ENCODE data around the gene KRTAP10-9.
"Not testable (repeated sequence)": the region's sequence is repeated elsewhere in the genome, so short reads cannot be mapped to it uniquely, and the experiment has no call there.

Gene KRTAP10-9

DNA sequence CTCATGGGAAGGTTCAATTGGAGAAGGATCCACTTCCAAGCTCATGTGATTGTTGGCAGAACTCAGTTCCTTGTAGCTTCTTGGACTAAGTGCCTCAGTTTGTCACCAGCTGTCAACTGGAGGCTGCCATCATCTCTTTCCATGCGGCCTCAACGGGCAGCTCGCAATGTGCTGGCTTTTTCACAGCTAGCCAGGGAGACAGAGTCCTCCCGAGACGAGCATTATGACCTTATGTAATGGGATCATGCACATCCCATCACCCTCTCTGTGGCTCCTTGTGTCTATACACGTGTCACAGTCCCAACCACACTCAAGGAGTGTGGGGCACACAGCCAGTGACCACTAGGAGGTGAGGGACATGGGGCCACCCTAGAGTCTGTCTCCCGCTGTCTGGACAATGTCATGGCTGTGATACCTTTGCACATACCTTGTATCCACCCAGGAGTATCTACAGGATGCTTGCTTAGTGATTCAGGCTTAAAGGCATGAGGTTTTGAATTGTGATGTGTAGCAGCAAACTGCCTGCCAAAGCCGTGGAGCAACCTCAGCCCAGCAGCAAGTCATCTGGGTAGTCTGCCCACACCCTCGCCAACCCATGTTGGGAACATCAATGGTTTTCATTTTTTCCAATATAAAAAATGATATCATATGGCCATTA, 30.7 kb upstream of the KRTAP10-9 start:
- no peak for DNase-seq

DNA sequence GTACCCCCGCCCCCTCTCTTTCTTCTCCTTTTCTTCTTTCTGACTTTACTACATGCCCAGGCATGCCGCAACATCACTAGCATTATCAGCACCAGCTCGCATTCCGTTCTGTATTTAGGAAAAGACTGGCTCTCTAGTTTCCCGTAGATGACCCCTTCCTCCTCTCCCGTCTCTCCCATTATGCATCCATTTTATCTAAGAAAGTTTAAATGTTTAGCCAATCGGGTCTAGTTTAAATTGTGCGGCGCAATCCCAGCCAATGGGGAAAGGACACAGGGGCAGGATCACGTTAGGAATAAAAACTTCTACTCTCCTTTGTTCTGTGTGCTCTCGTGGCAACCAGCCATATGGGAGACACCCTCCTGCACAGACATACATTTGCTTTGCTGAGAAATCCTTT, 28.8 kb upstream of the KRTAP10-9 start:
- DNase-seq, result no peak

DNA sequence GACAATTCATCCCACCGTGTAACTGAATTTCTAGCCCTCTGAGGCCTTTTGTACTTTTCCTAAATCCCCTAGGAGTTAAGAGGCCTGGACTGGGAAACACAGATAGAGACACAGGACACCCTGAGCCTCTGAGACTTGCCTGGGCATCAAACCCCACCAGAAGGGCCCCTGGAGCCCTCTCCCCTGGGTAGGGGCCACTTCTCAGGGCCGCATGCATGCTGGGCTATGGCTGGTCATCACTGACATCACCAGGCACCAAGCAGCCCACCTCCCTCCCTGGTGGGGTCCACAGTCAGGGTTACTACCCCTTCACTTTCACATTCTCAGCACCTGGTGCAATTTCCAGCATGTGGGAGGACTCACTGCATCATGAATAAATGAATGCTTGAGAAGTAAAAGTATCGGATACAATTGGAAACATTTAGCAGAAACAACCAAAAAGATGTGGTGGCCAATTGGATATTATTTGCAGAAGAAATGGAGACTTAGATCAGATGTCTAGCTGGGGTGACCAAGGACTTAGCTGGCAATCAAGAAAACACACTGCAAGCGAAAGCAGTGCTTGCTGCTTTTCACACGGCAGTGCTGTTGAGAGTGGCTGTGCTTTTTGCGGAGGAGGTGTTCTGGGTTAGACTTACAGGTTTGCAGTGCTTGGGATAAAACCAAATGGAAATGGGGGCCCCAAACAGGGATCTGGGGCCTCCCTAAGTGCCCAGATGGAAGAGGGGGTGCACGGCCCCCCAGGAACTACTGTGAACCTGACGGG, 27.4 kb upstream of the KRTAP10-9 start:
- no peak for DNase-seq

DNA sequence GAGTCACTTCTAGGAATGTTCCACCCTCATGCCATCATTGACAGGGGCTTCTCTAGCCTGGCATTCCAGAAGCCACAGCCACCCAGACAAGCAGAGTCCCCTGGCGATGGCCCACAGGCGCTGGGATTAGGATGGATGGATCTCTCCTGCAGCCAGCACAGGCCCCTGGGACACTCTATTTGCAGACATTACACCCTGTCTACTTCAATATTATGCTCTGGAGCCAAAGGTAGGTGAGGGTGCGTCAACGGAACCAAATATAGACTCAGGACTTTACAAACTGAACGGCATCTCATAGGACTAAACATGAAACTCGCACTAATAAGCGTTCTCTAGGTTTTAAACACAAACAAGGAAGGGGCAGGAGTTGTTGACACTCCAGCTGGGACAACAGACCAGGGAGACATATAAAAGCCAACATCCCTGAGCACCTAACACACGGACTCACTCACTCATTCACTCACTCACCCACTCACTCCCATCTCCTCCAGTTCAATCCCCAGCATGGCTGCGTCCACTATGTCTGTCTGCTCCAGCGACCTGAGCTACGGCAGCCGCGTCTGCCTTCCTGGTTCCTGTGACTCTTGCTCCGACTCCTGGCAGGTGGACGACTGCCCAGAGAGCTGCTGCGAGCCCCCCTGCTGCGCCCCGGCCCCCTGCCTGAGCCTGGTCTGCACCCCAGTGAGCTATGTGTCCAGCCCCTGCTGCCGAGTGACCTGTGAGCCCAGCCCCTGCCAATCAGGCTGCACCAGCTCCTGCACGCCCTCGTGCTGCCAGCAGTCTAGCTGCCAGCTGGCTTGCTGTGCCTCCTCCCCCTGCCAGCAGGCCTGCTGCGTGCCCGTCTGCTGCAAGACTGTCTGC, 26.5 kb upstream of the KRTAP10-9 start, which contains the start of gene KRTAP10-7:
Gene KRTAP10-7 (plus strand): TSS at position 480 of the 861 bp plus-strand sequence. CDS start 25 bp downstream, at position 505.
- DNase-seq, result not testable (repeated sequence)

DNA sequence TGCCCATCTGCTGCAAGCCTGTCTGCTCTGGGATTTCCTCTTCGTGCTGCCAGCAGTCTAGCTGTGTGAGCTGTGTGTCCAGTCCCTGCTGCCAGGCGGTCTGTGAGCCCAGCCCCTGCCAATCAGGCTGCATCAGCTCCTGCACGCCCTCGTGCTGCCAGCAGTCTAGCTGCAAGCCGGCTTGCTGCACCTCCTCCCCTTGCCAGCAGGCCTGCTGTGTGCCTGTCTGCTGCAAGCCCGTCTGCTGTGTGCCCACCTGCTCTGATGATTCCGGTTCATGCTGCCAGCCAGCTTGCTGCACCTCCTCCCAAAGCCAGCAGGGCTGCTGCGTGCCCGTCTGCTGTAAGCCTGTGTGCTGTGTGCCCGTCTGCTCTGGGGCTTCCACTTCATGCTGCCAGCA, 25.8 kb upstream of the KRTAP10-9 start:
- not testable (repeated sequence) for DNase-seq

DNA sequence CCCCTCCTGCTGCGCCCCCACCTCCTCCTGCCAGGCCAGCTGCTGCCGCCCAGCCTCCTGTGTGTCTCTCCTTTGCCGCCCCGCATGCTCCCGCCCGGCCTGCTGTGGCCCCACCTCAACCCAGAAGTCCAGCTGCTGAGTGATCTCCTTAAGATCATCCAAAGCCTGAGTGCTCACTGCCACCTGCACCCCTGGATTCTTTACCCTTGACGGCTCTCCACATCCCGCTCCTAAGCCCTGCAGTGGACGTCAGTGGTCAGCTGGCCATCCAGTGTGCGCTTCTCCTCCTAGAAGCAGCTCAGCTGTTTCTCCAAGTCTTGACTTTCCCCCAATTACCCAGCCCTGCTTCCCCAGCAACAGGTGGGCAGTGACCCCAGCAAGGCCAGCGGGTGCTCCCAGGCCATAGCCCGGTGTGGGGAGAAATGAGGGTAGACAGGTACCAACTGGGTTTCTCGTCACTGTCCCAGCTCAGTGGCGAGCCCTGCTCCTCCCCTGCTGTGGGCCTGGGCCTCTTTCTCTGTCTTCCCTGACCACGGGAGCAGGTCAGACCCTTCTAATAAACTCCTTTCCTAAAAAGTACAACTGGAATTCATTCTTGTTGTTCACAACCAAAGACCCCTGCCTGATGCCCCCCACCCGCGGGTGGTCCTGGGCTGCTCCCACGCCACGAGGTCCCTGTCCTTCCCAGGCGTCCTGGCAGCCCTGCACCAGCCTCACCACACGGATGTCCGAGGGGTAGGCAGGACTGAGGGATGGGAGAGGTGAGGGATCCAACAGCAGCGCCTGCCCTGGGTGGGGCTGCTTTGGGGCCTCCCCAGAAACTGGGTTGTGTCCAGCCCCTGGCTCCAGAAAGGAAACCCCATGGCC, 25.1 kb upstream of the KRTAP10-9 start:
- DNase-seq, result no peak

DNA sequence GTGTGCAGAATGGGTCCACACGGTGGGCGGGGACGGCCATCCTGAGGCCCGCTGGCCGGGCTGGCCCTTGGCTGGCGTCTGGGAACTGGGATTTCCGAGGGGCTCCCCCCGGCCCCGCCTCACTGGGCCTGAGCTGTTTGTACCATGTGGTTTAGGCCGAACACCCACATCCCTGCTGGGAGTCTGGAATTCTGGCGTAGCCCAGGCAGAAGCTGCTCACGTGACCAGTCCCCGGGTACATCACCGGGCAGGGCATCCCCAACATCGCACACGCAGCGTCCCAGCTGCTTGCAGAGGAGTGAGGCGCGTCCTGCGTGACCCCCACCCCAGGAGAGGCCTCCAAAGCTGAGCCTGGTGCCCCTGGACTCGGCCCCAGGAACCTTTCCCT, 24.4 kb upstream of the KRTAP10-9 start:
- DNase-seq, result no peak

DNA sequence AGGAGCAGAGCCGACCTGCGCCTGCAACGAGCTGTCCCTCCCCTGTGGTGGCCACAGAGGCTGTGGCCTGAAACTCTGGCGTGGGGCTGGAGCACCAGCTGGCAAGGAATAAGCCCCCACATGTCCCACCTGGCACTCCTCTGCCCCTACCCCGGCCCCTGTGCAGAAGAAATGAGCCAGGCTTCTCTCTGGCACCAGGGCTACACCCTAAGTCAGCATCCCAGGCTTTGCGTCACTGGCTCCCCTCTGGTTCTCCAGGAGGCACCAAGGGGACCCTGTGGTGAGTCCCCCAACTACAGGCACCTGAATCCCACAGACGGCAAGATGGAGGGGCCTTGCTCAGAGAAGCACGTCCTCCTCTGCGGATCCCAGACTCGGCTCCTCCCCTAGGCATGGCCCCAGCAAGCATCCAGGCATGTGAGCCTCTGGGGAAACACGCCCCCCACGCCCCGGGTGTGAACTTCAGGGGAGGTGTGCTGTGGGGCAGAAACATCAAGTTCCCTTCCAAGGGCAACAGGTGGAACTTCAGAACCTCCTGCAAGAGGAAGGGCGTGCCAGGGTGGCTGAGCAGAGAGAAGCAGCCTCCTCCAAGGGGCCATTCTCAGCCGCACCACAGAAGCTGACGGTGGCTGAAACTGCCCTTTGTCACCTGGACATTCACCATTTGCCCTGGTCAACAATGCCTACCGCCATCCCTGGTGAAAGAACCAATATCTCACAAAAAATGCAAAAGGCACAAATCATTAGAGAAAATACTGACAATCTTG, 23.6 kb upstream of the KRTAP10-9 start:
- DNase-seq, result no peak

DNA sequence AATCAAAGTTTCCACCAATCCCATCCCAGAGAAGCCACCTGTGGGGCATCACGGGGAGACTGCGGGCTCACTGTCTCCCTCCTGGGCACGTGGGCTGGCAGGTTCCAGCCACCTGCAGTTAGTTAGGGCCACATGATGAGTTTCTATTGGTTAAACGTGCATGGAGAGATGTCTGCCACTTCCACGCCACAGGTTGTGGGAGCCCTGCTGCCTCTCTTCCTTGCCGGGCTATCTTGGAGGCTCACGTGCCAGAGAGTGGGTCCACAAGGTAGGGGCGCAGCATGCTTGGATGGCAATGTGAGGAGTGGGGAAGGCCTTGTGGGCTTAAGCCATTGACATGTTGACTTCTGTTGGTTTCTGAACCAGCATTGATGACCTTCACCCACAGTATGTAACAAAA, 23.0 kb upstream of the KRTAP10-9 start:
- no peak for DNase-seq

DNA sequence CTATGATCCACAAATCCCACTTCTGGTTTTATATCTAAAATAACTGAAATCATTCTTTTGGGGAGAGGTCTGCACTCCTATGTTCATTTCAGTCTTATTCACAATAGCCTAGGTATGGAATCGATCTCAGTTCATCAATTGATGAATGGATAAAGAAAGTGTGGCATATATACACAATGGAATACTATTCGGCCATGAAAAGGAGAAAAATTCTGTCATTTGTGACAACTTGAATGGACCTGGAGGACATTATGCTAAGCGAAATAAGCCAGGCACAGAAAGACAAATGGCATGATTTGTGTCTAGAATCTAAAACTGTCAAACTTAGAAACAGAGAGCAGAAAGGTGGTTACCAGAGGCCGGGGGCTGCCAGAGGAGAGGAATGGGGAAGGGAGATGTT, 20.4 kb upstream of the KRTAP10-9 start:
- no peak for DNase-seq

DNA sequence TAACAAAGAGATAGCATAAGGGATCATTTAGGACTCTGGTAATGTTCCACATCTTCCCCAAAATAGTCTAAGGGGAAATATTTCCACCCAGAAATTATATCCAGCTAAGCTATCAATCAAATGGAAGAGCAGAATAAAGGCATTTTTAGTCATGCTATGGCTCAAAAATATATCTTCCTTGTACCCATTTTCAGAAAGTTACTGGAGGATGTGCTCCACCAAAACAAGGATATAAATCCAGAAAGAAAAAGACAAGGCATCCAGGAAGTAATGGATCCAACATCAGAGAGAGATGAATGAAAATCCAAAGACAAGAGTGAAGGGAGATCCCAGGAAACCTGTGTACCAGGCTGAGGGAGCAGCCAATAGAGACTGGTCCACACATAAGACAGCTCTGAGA, 17.7 kb upstream of the KRTAP10-9 start:
- no peak for DNase-seq

DNA sequence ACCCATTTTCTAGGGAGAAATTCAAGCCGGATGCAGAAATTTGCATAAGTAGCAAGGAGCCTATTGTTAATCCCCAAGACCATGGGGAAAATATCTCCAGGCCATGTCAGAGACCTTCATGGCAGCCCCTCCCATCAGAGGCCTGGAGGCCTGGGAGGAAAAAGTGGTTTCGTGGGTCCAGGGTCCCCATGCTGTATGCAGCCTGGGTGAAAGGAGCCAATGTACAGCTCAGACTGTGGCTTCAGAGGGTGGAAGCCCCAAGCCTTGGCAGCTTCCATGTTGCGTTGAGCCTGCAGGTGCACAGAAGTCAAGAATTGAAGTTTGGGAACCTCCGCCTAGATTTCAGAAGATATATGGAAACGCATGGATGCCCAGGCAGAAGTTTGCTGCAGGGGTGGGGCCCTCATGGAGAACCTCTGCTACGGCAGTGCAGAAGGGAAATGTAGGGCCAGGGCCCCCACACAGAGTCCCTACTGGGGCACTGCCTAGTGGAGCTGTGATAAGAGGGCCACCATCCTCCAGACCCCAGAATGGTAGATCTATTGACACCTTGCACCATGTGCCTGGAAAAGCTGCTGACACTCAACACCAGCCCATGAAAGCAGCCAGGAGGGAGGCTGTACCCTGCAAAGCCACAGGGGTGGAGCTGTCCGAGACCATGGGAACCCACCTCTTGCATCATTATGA, 16.6 kb upstream of the KRTAP10-9 start:
- not testable (repeated sequence) for DNase-seq

DNA sequence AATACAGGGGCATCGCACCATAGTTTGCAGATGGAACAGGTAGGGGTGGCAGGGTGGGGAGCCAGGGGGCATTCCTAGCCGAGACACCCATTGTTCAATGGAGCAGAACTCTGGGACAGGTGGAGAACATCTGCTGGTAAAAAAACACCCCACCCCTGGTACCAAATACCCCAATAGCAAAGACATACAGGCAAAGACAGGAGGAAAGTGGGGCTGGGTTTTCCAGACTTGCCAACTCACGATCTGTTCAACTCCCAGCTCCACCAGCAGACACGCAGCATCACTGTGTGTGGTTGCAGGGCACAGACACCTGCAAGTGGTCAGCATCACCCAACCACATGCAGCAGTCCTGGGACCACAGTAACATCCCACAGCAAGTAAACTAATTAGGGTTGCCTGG, 15.3 kb upstream of the KRTAP10-9 start:
- no peak for DNase-seq

DNA sequence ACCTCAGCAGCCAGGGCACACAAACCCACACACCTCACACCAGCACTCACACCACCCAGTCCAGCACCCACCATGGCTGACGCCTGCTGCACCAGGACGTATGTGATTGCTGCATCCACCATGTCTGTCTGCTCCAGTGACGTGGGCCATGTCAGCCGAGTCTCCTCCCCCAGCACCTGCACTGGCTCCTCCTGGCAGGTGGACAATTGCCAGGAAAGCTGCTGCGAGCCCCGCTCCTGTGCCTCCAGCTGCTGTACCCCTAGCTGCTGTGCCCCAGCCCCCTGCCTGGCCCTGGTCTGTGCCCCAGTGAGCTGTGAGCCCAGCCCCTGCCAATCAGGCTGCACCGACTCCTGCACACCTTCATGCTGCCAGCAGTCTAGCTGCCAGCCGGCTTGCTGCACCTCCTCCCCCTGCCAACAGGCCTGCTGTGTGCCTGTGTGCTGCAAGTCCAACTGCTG, 14.8 kb upstream of the KRTAP10-9 start, which contains the start of gene KRTAP10-8:
Gene KRTAP10-8 (plus strand): TSS at position 51 of the 458 bp plus-strand sequence. CDS start 22 bp downstream, at position 73.
- DNase-seq, result no peak

DNA sequence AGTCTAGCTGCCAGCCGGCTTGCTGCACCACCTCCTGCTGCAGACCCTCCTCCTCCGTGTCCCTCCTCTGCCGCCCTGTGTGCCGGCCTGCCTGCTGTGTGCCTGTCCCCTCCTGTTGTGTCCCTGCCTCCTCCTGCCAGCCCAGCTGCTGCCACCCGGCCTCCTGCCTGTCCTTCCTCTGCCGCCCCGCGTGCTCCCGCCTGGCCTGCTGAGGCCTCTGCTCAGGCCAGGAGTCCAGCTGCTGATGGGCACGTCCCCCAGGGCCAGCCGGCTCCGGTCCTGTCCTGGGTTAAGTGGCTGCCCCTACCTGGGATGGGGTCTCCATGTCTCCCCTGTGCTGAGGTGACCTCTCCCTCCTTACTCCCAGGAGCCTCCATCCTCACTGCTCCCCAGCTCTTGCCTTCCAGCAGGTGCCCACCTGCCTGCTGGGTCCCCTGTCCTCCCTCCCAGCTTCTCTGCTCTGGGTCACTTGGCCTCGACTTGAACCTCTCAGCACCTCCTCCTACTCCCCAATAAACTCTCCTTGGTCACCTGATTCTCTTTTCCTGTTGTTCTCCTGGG, 14.1 kb upstream of the KRTAP10-9 start:
- no peak for DNase-seq

DNA sequence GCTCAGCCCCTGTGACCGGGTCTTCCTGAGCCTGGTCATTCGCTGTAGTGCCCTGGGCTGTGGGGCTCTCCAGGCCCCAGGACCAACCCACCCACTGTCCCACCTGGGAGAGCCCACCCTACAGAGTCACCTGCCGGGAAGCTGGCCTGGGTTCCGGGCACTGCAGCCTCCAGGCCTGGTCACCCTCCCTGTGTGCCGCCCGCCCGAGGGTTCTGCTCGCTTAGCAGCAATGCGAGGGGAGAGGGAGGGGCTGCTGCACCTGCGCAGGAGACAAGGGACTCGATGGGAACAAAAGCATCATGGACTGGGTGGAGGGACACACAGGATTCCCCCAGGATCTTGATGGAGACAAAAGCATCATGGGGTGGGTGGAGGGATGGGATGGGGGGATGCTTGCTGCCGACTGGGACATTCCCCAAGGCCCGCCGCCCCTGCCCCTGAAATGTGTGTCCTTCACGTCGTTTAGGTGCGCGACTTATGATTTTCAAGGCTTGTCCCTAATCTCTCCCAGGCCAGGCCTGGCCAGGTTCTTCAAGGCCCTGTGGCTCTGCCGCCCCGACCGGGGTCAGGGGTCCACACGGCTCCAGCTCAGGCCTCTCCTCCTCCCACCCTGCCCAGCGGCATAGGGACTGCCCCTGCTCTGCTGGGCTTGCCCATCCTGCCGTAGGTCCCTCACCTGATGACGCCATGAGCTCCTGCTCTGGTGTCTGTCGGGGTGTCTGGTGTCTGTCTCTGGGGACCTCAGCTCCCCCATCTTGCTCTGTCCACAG, 13.3 kb upstream of the KRTAP10-9 start:
- no peak for DNase-seq

DNA sequence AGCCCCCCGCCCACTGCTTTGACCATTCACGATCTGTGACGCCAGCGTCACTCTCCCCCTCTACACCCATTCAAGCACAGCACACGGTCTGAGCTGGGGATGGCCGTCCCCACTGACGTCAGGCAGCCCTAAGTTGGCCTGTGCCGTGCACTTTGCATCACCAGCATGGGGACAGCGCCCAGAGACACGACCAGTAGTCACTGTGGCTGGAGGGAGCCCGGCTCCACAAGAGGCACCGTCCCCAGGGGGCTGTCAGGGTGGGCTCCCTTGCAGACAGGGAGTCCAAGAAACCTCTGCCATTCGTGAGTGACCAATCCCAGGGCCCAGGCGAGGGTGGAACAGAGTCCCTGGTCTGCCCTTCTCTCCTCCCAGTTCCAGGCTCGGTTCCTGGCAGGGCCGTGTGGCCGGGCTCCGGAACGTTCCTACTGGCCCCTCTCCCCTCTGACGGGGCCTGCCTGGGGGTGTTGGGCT, 12.7 kb upstream of the KRTAP10-9 start:
- DNase-seq, result no peak

DNA sequence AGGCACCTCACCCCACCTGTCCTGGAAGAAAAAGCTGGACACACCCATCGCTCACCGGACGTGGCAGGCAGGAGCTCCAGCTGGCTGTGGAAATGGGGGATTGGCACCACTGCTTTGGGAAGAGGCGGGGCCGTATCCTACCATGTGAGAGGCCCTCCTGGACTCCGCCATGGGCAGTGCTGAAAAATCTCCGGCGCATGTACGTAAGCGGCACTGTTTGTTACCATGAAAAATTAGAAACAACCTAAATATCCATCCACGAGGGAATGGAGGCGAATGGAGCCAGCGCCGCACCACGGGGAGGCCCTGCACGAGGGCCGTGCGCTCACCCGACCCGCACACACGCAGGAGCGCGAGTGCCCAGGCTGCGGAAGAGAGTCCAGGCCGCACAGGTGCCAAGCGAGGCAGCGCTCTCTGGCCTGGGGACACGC, 11.9 kb upstream of the KRTAP10-9 start:
- no peak for DNase-seq

DNA sequence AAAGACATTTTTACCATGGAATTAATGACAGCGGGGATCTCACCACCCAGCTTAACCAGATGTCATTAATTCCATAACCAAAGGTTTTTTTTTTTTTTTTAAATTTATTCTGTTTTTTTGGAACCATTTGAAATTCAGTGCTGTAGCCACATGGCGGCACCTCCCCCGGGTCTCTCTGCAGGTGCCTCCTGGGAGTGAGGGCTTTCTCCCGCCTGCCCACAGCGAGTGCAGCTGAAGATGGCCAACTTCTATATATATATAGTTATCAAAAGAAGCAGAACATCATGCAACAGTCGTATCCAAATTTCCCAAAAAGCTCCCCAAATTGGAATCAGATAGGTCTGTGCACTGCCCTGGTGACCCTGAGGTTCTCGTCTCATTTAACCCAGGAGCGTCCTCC, 11.4 kb upstream of the KRTAP10-9 start:
- no peak for DNase-seq
